ENCODE measurements around the gene POLR2F.
"Not testable (repeated sequence)": the region's sequence is repeated elsewhere in the genome, so short reads cannot be mapped to it uniquely, and the experiment has no call there.

Gene POLR2F

DNA sequence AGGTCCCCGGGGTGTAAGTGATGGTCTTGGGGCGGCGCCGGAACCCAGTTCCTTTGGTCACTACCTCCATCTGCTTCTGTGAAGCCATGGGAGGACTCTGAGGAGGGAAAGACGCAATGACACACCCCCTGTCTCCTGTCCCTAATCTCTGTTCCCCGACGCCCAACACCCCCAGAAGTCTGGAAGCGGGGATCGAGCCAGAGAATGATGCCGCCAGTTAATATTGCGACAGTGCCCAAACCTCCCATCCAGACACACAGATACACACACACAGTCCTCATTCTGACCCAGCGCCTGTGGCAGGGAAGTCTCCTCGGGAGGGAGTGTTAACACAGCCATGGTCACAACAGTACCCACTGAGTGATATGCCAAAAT, 450 bp upstream of the POLR2F start:
- no peak for DNase-seq (ENCODE audit: low read depth in 2 of 2)

- no peak for DNase-seq (ENCODE audit: low read depth in 2 of 2)
Observed at GRCh38 chr22:37954686-37955085, 1.2 kb downstream of the POLR2F start.

DNA sequence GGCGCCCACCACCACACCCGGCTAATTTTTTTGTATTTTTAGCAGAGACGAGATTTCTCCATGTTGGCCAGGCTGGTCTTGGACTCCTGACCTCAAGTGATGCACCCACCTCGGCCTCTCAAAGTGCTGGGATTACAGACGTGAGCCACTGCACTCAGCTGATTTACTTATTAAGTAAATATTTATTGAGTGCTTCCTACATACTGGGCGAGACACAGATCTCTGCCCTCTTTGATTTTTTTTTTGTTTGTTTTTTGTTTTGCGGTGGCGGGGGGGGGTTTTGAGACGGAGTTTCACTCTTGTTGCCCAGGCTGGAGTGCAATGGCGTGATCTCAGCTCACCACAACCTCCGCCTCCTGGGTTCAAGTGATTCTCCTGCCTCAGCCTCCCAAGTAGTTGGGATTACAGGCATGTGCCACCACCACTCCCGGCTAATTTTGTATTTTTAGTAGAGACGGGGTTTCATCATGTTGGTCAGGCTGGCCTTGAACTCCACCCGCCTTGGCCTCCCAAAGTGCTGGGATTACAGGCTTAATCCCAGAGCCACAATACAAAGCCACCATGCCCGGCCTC, 2.4 kb downstream of the POLR2F start:
- DNase-seq (ENCODE audit: low read depth in 2 of 2), result not testable (repeated sequence)

DNA sequence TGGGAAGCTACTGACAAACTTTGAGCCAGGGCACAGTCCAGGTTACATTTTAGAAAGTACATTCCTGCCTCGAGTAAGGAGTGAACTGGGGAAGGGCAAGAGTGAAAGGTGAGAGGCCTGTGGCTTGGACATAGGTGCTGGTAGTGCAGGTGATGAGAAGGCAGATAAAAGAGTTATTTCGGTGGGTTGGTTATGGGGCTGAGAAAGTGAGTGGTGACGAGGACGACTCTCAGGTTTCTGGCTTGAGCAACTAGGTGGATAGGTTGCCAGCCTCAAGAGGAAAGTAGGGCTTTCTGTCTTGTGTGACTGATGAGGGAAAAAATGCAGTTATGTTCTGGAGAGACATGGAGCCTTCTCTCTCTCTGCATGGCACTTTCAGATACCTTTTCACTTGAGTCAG, 3.7 kb downstream of the POLR2F start:
- no peak for DNase-seq (ENCODE audit: low read depth in 2 of 2)

DNA sequence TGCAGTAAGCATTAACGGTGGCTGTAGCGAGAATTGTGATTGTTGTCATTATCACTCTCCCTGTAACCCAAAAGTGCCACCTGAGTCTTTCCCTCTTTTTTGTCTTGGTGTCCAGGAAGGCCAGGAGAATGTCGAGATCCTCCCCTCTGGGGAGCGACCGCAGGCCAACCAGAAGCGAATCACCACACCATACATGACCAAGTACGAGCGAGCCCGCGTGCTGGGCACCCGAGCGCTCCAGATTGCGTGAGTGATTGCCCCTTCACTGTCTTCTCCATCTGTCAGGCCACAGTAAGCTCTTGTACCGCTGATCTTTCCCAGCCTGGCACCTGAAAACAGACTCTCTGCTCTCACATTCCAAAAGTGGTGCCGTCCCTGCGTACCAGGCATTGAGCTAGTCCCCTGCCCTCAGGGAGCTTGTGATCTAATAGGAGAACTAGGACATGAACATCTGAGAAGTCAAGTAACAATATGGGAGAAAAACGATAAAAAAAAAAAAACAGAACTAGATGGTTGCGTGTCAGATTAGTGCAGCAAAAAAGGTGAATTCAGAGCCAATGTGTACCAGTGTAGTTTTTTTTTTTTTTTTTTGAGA, 5.8 kb downstream of the POLR2F start:
- no peak for DNase-seq (ENCODE audit: low read depth in 2 of 2)

DNA sequence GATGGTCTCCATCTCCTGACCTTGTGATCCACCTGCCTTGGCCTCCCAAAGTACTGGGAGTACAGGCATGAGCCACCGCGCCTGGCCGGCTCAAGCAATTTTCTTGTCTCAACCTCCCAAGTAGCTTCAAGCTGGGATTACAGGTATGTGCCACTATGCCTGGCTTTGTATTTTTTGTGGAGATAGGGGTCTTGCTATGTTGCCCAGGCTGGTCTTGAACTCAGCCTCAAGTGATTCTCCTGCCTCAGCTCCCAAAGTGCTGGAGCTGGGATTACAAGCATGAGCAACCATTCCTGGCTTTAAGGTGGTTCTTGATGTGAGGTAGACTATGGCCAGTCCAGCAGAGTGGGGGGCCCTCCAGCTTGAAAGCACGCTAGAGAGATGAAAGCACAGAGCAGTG, 7.6 kb downstream of the POLR2F start:
- no peak for DNase-seq (ENCODE audit: low read depth in 2 of 2)

GRCh38 chr22:37965940-37966664, 12.6 kb downstream of the POLR2F start:
- no peak for DNase-seq (ENCODE audit: low read depth in 2 of 2)

GRCh38 chr22:37967147-37967546, 13.6 kb downstream of the POLR2F start:
- no peak for DNase-seq (ENCODE audit: low read depth in 2 of 2)

DNA sequence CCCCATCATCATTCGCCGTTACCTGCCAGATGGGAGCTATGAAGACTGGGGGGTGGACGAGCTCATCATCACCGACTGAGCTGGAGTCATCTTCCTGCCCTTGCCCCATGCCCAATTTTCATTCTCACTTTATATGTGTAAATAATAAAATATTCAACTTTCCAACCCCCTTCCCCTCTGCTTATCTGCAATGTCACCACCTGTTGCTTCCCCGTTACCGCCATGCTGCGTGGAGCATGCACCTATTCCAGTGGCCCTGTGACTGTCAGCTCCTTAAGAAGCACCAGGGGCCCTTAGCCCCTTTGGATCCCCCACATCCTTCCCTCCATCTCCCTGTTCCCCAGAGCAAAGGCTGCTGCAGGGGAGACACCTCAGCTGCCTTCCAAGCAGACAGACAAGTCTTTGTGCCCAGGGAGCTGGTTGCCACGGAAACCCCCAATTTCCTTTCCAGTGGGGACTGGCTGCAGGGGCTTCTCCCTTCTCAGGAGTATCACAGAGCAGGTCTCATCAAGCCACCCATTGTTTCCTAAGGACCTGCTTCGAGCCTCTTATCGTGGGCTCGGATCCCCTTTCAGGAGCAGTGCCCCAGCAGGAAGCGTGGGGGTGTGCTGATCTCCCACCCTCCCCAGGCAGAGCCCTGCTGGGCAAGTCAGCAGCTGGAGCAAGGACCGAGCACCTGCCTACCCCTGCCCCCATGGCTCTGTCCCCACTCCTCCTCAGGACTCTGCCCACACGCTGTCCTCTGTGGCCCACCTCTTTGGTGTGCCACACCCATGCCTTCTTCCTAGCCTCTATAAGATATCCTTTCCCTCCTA, 14.3 kb downstream of the POLR2F start:
- no peak for DNase-seq (ENCODE audit: low read depth in 2 of 2)

DNA sequence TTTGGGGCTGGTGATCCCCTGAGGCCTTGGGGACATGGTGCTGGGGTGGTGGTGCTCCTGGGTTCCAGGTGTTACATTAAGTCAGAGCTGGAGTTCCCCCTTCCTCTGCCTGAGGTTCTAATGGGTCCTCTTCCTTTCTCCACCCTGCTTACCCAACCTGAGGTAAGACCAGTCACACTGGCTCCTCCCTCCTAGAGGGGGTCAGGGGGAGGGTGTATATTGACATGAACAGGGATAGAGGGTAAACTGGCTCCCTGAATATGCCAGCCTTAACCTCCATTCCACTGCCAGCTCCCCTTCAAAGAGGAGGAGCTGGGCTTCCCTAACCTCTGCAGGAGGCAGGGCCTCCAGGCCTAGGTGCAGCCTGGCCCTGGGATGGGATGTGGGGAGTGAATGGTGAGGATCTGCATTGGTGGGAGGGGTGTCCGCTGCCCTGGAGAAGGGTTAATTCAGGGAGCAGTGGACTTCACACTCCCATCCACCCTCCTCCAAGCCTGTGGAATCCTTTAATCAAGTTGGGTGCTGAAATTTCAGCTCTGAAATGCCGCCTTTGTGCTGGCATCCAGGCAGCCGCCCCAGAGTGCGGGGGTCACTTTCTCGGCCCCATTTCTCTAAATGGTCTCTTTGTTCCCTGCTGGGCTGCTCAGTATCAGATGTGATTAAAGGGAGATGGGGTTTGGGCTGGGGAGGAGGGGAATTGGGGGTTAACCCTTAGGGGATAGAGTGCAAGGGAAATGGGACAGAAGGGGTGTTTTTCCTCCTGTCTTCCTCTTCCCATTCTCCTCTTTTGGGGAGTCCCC, 15.2 kb downstream of the POLR2F start:
- DNase-seq (ENCODE audit: low read depth in 2 of 2), result no peak

DNA sequence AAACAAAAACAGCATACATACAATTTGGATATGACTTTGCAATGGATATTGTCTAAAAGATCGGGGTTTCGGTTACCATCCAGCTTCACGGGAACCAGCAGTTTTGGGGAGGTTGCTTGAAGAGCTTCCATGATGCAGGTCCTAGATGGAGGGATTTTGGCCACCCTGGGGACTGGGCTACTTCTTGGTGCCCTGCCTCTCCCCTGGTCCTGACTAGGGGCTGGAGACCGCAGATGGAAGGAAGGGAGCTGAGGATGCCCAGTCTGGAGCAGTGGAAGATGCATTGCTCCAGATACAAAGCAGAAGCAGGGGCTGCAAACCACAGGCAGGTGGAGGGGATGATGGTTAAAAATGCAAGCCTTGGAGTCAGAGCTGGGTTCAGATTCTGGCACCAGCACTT, 17.4 kb downstream of the POLR2F start:
- DNase-seq (ENCODE audit: low read depth in 2 of 2), result no peak

- DNase-seq (ENCODE audit: low read depth in 2 of 2), result no peak
Observed at GRCh38 chr22:37971475-37972434, 18.3 kb downstream of the POLR2F start.

DNA sequence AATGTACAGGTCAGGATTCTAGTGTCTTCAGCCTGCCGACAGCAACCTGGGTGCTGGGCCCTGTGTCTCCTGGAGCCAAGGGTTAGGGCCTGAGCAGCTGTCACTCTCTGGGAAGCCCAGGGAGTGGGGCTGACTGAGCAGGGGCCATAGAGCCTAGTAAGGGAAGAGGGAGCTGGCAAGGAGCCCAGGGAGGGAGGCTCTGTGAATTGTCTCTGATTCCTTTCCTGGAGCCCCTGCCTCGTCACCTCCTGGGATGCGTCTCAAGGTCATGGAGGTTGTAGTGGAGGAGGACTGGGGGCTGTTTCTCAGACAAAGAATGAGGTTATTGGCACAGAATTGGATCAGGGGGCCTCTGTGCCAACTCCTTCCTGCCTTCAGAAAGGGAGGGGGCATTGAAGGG, 19.0 kb downstream of the POLR2F start:
- DNase-seq (ENCODE audit: low read depth in 2 of 2), result no peak

- DNase-seq (ENCODE audit: low read depth in 2 of 2), result no peak
Observed at GRCh38 chr22:37973271-37974170, 20.0 kb downstream of the POLR2F start.

DNA sequence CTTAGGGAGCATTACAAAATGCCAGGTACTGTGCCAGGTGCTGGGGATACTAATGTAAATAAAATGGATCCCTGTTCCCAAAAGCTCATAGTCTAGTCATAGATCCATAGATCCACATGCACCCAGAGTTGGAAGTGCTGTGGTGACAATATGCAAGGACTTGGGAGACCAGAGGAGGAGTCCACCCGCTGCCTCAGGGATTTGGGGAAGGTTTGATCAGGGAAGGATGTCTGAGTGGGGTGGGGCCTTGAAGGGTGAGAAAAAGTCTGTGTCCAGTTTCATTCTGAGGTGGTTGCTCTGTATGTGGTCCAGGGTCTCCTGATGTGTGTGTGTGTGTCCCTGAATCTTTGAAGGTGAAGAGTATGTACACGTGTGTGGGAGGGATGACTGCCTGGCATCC, 21.7 kb downstream of the POLR2F start:
- no peak for DNase-seq (ENCODE audit: low read depth in 2 of 2)

DNA sequence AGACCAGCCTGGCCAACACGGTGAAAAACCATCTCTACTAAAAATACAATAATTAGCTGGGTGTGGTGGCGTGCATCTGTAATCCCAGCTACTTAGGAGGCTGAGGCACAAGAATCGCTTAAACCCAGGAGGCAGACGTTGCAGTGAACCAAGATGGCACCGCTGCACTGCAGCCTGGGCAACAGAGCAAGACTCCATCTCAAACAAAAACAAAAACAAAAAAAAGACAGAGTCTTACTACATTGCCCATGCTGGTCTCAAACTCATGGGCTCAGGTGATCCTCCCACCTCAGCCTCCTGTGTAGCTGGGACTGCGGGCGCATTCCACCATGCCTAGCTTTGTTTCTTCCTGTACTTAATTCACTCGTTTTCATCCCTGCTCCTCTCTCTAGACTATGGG, 22.5 kb downstream of the POLR2F start:
- not testable (repeated sequence) for DNase-seq (ENCODE audit: low read depth in 2 of 2)

DNA sequence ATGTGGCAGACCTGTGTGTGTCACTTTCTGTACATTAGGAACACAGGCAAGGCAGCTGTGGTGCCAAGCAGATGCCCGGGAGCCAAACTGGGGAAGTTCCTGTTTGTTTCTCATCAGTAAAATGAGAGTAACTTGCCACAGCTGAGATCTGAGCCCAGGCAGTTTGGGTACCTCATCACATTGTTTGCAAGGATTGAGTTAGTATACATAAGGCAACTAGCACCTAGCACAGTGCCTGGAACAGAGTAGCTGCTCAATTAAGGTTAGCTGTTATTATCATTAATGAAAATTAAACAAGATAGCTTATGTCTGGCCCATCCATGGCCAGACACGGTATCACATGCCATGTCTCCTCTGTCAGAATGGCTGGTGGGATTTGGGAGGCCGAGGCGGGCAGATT, 23.0 kb downstream of the POLR2F start:
- no peak for DNase-seq (ENCODE audit: low read depth in 2 of 2)

- DNase-seq (ENCODE audit: low read depth in 2 of 2), result no peak
Observed at GRCh38 chr22:37979782-37980181, 26.3 kb downstream of the POLR2F start.

- DNase-seq (ENCODE audit: low read depth in 2 of 2), result no peak
Observed at GRCh38 chr22:37981282-37982011, 27.9 kb downstream of the POLR2F start.
